Caco-2 (cell line): Measurements from ENCODE around the gene GLYATL1. TPM values are rescaled to one million over a fixed set of nuclear protein-coding genes. Genes with fewer than 3 reads are reported as not detected.

Experiments used
- BruUV-seq: library from RNA; stranded (reverse); fragments of 400-500 nt; replicated peaks from 2 replicates; lab custom pipeline; 2021; lab: Mats Ljungman, UMichigan
- CTCF ChIA-PET: fragments of 300-600 bp; sonication (Branson Sonifier 250); formaldehyde crosslinking; loops from one replicate; lab custom pipeline; 2022; ENCODE audit warnings: antibody characterized with exemption; lab: Charles Lee
- POLR2A ChIA-PET: fragments of 300-600 bp; sonication (Branson Sonifier 250); formaldehyde crosslinking; loops from one replicate; lab custom pipeline; 2022; ENCODE audit warnings: antibody characterized with exemption; lab: Charles Lee
- DNase-seq, 2 experiments: peaks; one replicate each; pipeline versions ENCODE4 v3.0.0 to v3.0.0-alpha.2; 2020 to 2022
- H3K27me3 ChIP-seq: replicated peaks from 2 replicates; pipeline ENCODE4 v1.6.0; 2011; ENCODE audit warnings: low read length; ENCODE audit not compliant: control insufficient read depth, insufficient read depth
- H3K36me3 ChIP-seq: 2 replicates; pipeline ENCODE4 v1.5.1; 2011; ENCODE audit warnings: low read length; ENCODE audit not compliant: control insufficient read depth, insufficient read depth
- H3K4me1 ChIP-seq: fragments of 250-450 bp; sonication (Bioruptor Pico); 2 replicates; pipeline ENCODE4 v1.5.1; 2020; ENCODE audit warnings: mild to moderate bottlenecking
- H3K4me3 ChIP-seq: 2 replicates; pipeline ENCODE4 v1.5.1; 2011; ENCODE audit warnings: low read depth, mild to moderate bottlenecking, control low read depth, low read length
- H3K9me3 ChIP-seq: fragments of 250-450 bp; sonication (Bioruptor Pico); 2 replicates; pipeline ENCODE4 v1.5.1; 2020; ENCODE audit warnings: mild to moderate bottlenecking, moderate library complexity
- H3K27ac Mint-ChIP-seq: one replicate; pipeline ENCODE4 v1.8.0; 2022; ENCODE audit warnings: mixed read lengths; ENCODE audit not compliant: unreplicated experiment
- H3K27me3 Mint-ChIP-seq: one replicate; pipeline ENCODE4 v1.8.0; 2022; ENCODE audit warnings: mixed read lengths; ENCODE audit not compliant: insufficient read depth, unreplicated experiment
- H3K36me3 Mint-ChIP-seq: one replicate; pipeline ENCODE4 v1.8.0; 2022; ENCODE audit warnings: mild to moderate bottlenecking, mixed read lengths; ENCODE audit not compliant: insufficient read depth, unreplicated experiment
- H3K4me1 Mint-ChIP-seq: one replicate; pipeline ENCODE4 v1.8.0; 2022; ENCODE audit warnings: low read depth, mixed read lengths; ENCODE audit not compliant: unreplicated experiment
- H3K4me3 Mint-ChIP-seq: one replicate; pipeline ENCODE4 v1.8.0; 2022; ENCODE audit warnings: mild to moderate bottlenecking, moderate library complexity, mixed read lengths; ENCODE audit not compliant: unreplicated experiment
- H3K9me3 Mint-ChIP-seq: one replicate; pipeline ENCODE4 v1.8.0; 2022; ENCODE audit warnings: mixed read lengths; ENCODE audit not compliant: unreplicated experiment
- intact Hi-C: fragments of 100-400 bp; cut with micrococcal nuclease; formaldehyde crosslinking; loops from one replicate; pipeline ENCODE4 v1.10.0; 2022; ENCODE audit not compliant: unreplicated experiment
- total RNA-seq: library from RNA; stranded (reverse); gene quantifications from 2 replicates; pipeline ENCODE4 v1.2.3, GENCODE V29; 2022
- TF ChIP-seq, protein P1 (sequence below), 2 experiments: fragments of 200-600 bp in 1 of 2; IDR thresholded peaks; 1 replicate in 1 of 2; 2 replicates in 1 of 2; pipeline versions ENCODE4 v1.5.1 to v1.8.0; 2011 to 2022; ENCODE audit warnings: antibody characterized with exemption in 1 of 2, control low read depth in 1 of 2, inconsistent platforms in 1 of 2, low read depth in 1 of 2, low read length in 1 of 2, mild to moderate bottlenecking in 1 of 2, moderate library complexity in 1 of 2; ENCODE audit not compliant: insufficient read depth in 1 of 2, severe bottlenecking in 1 of 2, unreplicated experiment in 1 of 2

The GLYATL1 gene
- total RNA-seq, 1 experiment from 2014 or later, result 4.0 TPM

DNA sequence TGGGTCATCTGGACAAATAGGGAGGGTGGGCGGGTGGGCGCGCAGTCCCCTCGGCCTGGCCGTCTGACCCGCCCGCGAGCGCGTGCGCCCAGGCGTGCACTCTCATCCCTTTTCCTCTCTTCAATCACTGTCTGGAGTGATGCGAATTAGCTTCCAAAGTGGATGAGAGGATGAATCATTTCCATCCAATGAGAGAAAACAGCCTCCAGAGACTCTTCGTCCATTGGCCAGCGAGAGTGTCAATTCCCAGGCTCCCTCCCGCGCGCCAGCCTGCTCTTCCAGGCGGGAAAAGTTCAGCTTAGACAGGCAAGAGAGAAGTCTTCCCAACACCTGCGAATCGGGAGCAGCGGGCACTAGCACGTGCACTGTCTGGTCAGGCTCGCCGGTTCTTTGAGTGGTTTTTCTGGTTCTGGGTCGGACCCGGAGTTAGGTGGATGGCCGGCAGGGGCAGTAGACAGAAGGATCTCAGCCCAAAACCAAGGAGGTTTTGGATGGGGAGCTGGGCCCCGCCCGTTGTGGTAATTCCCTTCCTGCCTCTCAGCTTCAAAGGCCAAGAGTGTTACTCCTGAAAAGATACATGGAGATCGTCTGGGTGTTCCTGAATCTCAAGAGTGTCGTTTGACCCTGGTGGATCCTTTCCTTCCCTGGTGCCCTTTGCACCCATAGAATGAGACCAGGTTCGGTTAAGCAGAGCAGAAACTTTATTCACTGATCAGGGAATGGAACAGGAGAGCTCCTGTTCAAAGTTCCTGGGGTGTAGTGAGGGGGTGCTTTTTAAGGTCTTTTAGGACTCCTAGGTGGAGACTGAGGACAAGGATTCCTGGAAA lies 33.4 kb upstream of the GLYATL1 start:
- CTCF ChIA-PET, result no interaction called here
- Mint-ChIP-seq H3K36me3 (no peaks in the 10 kb centered on the region), H3K4me3 (no peak overlapping the region), H3K27ac (no peak overlapping the region), H3K27me3 (no peaks in the 10 kb centered on the region), H3K4me1 (peaks cover 13% of the 10 kb centered on the region), H3K9me3 (peaks cover 12% of the 10 kb centered on the region)
- intact Hi-C loops, result no loop called here
- no peak overlapping the region for H3K4me3 ChIP-seq
- BruUV-seq, result no TSS peak
- H3K27me3 ChIP-seq, result no peaks in the 10 kb centered on the region
- POLR2A ChIA-PET, result no interaction called here
- peaks cover 16% of the 10 kb centered on the region for H3K4me1 ChIP-seq
- H3K36me3 ChIP-seq, result no peaks in the 10 kb centered on the region
- DNase-seq, result no peak
- no peaks in the 10 kb centered on the region for H3K9me3 ChIP-seq
- TF ChIP-seq, protein P1, sequence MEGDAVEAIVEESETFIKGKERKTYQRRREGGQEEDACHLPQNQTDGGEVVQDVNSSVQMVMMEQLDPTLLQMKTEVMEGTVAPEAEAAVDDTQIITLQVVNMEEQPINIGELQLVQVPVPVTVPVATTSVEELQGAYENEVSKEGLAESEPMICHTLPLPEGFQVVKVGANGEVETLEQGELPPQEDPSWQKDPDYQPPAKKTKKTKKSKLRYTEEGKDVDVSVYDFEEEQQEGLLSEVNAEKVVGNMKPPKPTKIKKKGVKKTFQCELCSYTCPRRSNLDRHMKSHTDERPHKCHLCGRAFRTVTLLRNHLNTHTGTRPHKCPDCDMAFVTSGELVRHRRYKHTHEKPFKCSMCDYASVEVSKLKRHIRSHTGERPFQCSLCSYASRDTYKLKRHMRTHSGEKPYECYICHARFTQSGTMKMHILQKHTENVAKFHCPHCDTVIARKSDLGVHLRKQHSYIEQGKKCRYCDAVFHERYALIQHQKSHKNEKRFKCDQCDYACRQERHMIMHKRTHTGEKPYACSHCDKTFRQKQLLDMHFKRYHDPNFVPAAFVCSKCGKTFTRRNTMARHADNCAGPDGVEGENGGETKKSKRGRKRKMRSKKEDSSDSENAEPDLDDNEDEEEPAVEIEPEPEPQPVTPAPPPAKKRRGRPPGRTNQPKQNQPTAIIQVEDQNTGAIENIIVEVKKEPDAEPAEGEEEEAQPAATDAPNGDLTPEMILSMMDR (IDR thresholded peaks at IDR 0.05; ENCODE audit: insufficient read depth in 1 of 2, low read depth in 1 of 2, low read length in 1 of 2, severe bottlenecking in 1 of 2, unreplicated experiment in 1 of 2), result no peak

DNA sequence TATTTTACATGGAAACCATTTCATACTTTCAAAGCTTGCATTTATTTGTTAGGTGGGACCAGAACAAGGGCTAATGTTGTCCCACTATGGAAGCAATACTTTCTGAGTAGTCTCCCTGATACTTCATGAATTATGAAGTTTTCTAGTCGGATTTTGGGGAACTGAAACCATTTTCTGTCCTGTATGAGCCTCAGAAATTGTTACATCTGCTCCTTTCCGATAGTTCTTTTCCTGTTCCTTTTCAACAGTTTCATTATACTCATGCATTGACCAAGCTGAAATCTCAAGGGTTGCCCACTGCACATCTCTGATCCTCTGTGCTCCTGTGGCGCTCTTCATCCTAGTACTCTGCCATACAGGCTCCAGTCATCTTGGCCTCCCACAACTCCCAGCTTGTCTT lies 31.5 kb upstream of the GLYATL1 start:
- ChIA-PET CTCF (interaction anchor here (1.0 kb wide), 1 partner anchor 150 kb away, joined by 5 read pairs; no protein-coding TSS in a partner anchor), POLR2A (no interaction called here)
- intact Hi-C loops, result no loop called here
- no peaks in the 10 kb centered on the region for H3K36me3 ChIP-seq
- H3K4me3 ChIP-seq, result no peak overlapping the region
- no peak for DNase-seq
- peaks cover 13% of the 10 kb centered on the region for H3K4me1 Mint-ChIP-seq
- H3K4me3 Mint-ChIP-seq, result no peak overlapping the region
- H3K27ac Mint-ChIP-seq, result no peak overlapping the region
- H3K9me3 ChIP-seq, result no peaks in the 10 kb centered on the region
- peaks cover 17% of the 10 kb centered on the region for H3K4me1 ChIP-seq
- TF ChIP-seq, protein P1 (IDR thresholded peaks at IDR 0.05; ENCODE audit: insufficient read depth in 1 of 2, low read depth in 1 of 2, low read length in 1 of 2, severe bottlenecking in 1 of 2, unreplicated experiment in 1 of 2), result no peak
- H3K36me3 Mint-ChIP-seq, result no peaks in the 10 kb centered on the region
- H3K27me3 Mint-ChIP-seq, result no peaks in the 10 kb centered on the region
- no TSS peak for BruUV-seq
- H3K9me3 Mint-ChIP-seq, result peaks cover 28% of the 10 kb centered on the region
- no peaks in the 10 kb centered on the region for H3K27me3 ChIP-seq

DNA sequence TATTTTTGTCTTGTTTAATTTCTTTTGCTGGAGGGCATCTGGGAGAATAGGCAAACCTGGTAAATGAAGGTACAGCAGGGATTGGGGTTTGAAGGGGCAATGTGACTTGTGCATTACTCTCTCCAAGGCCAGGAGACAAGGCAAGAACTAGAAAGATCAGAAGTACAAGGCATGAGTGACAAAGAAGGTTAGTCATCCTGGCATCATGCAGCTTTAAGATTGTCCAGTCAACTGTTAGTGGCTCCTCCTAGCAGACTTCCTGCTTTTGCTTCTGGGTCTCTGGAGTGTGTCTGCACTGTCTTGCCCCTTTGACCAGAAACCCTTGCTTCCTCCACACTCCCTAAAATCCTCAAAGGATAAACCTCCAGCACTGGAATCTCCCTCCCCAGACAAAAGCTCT lies 27.2 kb upstream of the GLYATL1 start:
- H3K4me1 Mint-ChIP-seq, result peaks cover 21% of the 10 kb centered on the region
- Histone ChIP-seq H3K27me3 (no peaks in the 10 kb centered on the region), H3K4me3 (no peak overlapping the region), H3K36me3 (no peaks in the 10 kb centered on the region), H3K9me3 (peaks cover 10% of the 10 kb centered on the region), H3K4me1 (peaks cover 17% of the 10 kb centered on the region)
- no TSS peak for BruUV-seq
- POLR2A ChIA-PET, result no interaction called here
- DNase-seq, result no peak
- CTCF ChIA-PET, result no interaction called here
- no peaks in the 10 kb centered on the region for H3K36me3 Mint-ChIP-seq
- no peak overlapping the region for H3K27ac Mint-ChIP-seq
- intact Hi-C loops, result no loop called here
- peaks cover 54% of the 10 kb centered on the region for H3K9me3 Mint-ChIP-seq
- TF ChIP-seq, protein P1 (IDR thresholded peaks at IDR 0.05; ENCODE audit: insufficient read depth in 1 of 2, low read depth in 1 of 2, low read length in 1 of 2, severe bottlenecking in 1 of 2, unreplicated experiment in 1 of 2), result no peak
- no peak overlapping the region for H3K4me3 Mint-ChIP-seq
- no peaks in the 10 kb centered on the region for H3K27me3 Mint-ChIP-seq
